ENCODE measurements around the gene ACP2.

Gene ACP2

DNA sequence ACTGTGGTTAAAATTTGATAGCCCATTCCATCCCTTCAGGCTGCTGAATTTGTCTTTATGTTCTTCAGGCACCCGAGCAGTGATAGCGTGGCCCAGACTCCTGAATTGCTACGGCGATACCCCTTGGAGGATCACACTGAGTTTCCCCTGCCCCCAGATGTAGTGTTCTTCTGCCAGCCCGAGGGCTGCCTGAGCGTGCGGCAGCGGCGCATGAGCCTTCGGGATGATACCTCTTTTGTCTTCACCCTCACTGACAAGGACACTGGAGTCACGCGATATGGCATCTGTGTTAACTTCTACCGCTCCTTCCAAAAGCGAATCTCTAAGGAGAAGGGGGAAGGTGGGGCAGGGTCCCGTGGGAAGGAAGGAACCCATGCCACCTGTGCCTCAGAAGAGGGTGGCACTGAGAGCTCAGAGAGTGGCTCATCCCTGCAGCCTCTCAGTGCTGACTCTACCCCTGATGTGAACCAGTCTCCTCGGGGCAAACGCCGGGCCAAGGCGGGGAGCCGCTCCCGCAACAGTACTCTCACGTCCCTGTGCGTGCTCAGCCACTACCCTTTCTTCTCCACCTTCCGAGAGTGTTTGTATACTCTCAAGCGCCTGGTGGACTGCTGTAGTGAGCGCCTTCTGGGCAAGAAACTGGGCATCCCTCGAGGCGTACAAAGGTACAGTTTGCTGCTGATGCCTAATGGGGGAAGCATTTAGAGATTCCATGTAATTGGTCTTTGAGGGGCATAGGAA lies 26.1 kb upstream of the ACP2 start:
- ATAC-seq (replicated peaks) (no peak), DNase-seq (no peak)
- no peaks in the 10 kb centered on the region for H3K27me3 Mint-ChIP-seq
- H3K36me3 Mint-ChIP-seq (ENCODE audit: insufficient read depth): peaks cover 59% of the 10 kb centered on the region
- H3K27ac Mint-ChIP-seq: no peak overlapping the region
- H3K4me1 Mint-ChIP-seq (ENCODE audit: low read depth in 2 of 2): peaks cover 25 to 29% of the 10 kb centered on the region in 2 donors
- no peaks in the 10 kb centered on the region for H3K9me3 Mint-ChIP-seq
- no peak overlapping the region for H3K4me3 Mint-ChIP-seq

DNA sequence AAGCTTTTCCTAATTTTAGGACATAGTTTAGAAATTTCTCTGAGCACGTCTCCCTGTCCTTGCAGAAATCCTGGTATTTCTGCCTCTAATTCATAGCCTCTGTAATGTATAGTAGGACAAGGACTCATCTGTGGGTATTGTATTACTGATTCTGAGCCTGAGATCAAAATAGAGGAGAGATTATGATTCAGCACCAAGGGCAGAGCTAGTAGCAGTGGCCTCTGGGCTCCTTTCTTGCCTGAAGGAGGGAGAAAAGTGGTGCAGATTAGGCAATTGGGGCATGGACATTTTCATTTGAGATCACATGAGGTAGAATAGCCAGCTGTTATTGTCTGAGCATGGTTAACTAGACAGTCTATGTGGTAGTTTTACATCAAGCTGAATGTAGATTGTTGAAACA lies 24.1 kb upstream of the ACP2 start:
- Mint-ChIP-seq H3K27ac (peak overlapping the region in 1 of 2 donors; percentile 92), H3K9me3 (no peaks in the 10 kb centered on the region), H3K27me3 (no peaks in the 10 kb centered on the region), H3K4me3 (peak overlapping the region in 1 of 2 donors; percentile 79), H3K4me1 (ENCODE audit: low read depth in 2 of 2) (peaks cover 38 to 42% of the 10 kb centered on the region in 2 donors), H3K36me3 (ENCODE audit: insufficient read depth) (peaks cover 45% of the 10 kb centered on the region)
- DNase-seq (no peak), ATAC-seq (replicated peaks) (no peak)

DNA sequence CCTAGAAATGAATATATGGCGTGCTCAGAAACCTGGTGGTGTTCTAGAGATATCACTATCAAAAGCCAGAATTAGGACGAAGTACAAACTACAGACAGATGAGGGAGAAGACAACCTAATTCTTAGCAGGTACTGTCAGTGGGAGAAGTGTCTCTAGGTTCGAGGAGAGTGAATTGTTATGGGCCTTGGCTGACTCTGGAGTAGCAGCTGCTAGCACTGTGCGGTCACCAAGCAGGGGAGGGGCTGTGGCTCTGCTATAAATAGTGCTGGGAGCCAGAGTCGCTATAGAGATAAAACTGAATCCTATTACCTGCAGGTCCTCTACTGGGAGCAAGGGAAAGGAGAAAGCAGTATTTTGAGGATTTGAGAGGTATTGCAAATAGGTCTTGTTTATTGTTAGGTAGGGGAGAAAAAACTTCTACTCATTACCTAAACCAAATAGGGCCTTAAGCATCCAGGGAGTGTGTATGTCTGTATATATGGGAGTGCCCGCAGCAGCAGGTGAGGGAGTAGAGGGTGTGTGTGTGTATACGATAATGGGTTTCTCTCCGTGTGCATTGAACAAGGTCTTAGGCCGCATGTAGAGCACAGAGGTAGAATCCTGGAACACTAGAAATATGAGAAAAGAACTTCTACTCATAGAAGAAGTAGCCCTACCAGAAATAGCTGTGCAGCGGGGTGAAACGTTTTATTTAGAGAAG lies 23.5 kb upstream of the ACP2 start:
- DNase-seq (no peak), ATAC-seq (replicated peaks) (no peak)
- H3K27ac Mint-ChIP-seq: peak overlapping the region; percentile 86 to 92
- peak overlapping the region; percentile 79 to 89 for H3K4me3 Mint-ChIP-seq
- H3K36me3 Mint-ChIP-seq (ENCODE audit: insufficient read depth): peaks cover 40% of the 10 kb centered on the region
- H3K4me1 Mint-ChIP-seq (ENCODE audit: low read depth in 2 of 2): peaks cover 38 to 42% of the 10 kb centered on the region in 2 donors
- no peaks in the 10 kb centered on the region for H3K9me3 Mint-ChIP-seq
- no peaks in the 10 kb centered on the region for H3K27me3 Mint-ChIP-seq

DNA sequence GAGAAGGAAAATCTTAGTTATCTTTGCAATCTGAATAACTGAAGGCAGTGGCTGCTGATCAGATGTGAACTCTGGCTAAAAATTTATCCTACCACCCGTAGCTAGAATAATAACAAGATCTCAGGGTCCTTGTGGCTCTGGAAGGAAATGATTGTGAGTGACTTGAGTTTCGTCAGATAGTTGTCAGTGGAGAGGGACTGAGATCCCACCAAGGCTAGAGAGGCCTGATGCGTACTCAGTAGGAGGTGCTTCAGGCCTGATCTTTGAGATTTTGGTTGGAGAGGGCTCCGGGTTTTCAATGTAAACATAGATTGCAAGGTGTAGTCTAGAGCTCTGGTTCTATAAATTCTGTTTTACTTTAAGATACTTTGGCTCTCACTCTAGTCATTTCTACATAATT lies 22.7 kb upstream of the ACP2 start:
- Mint-ChIP-seq H3K9me3 (no peaks in the 10 kb centered on the region), H3K36me3 (ENCODE audit: insufficient read depth) (peaks cover 33% of the 10 kb centered on the region), H3K27me3 (no peaks in the 10 kb centered on the region), H3K27ac (peak overlapping the region; percentile 86 to 92), H3K4me1 (ENCODE audit: low read depth in 2 of 2) (peaks cover 38 to 42% of the 10 kb centered on the region in 2 donors), H3K4me3 (peak overlapping the region; percentile 79 to 89)
- ATAC-seq (replicated peaks) (no peak), DNase-seq (no peak)

DNA sequence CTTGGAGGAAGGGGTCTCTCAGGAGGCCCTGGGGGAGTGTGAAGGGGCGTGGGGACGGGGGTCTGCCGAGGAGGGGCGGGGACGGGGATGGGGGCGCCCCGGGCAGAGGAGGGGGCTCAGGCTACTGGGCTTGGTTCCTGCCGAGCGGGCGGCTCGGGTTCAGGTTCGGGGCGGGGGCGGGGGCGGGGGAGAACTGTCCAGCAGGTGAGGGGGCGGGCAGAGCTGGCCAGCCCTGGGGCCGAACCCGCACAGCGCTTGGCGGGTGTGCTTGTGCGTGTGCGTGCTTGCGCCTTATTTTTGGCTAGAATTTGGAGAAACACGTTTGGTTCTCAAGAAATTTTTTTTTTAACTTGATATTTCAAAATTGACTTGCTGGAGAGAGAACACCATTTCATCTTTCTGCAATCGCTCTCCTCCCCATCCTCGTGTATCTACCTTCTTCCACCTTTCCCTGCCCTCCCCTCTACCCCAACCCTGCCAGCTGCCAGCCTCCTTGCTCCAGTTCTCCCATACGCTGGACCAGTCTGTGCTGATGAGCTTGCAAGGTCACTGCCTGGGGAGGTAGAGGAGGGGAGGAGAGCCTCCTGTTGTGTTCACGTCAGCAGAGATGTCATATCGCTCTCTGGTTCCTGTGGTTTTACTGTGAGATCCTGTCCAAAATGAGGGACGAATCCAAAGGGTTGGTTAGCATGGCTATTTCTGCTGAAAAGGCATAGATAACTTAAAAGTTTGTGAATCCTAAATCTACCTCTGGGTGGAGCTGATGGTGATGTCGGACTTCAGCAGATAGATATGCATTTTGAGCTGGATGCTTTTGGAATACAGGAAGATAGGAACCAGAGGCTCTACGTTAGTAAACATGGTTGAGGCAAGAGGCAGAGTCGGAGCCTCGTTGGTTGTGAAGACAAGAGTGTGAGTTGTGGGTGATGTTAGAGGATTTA lies 22.0 kb upstream of the ACP2 start:
- ATAC-seq (replicated peaks) (peak; percentile 28), DNase-seq (peak; percentile 33 to 48 (median 36))
- H3K9me3 Mint-ChIP-seq: no peaks in the 10 kb centered on the region
- peak overlapping the region; percentile 79 to 89 for H3K4me3 Mint-ChIP-seq
- H3K27ac Mint-ChIP-seq: peak overlapping the region; percentile 86 to 92
- peaks cover 38 to 42% of the 10 kb centered on the region in 2 donors for H3K4me1 Mint-ChIP-seq (ENCODE audit: low read depth in 2 of 2)
- H3K27me3 Mint-ChIP-seq: no peaks in the 10 kb centered on the region
- peaks cover 28% of the 10 kb centered on the region for H3K36me3 Mint-ChIP-seq (ENCODE audit: insufficient read depth)

DNA sequence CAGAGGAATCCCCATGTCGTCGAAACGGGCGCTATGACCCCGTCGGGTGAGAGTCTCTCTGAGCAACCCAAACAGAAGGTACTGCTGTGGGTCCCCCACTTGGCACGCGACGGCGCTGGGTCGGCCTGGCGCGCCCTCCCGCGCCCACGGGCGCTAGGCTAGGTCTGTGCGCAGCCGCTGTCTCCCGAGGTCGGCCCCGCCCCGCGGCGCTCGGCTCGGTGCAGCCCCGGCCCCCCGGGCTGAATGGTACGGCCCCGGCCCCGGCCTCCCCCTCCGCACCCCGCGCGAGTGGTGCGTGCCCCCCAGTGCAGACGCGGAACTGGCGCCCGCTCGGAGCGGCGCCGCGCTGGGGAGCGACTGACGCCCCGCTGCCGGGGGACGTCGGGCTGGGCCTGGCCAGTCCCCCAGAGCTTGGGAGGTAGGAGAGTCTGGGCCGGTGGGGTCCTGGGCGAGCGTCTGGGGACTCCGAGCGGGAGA lies 21.3 kb upstream of the ACP2 start, which contains the start of gene MADD:
Gene MADD, plus strand, starts transcription at position 305 of the 477 bp plus-strand sequence.
- DNase-seq (peak; percentile 89 to 91 (median 89)), ATAC-seq (replicated peaks) (peak; percentile 78)
- H3K9me3 Mint-ChIP-seq: no peaks in the 10 kb centered on the region
- peak within 1 kb of the TSS; percentile 79 to 89 for H3K4me3 Mint-ChIP-seq
- no peaks in the 10 kb centered on the region for H3K27me3 Mint-ChIP-seq
- H3K36me3 Mint-ChIP-seq (ENCODE audit: insufficient read depth): peaks cover 22% of the 10 kb centered on the region
- H3K4me1 Mint-ChIP-seq (ENCODE audit: low read depth in 2 of 2): peaks cover 38 to 42% of the 10 kb centered on the region in 2 donors
- H3K27ac Mint-ChIP-seq: peak within 1 kb of the TSS; percentile 86 to 92

DNA sequence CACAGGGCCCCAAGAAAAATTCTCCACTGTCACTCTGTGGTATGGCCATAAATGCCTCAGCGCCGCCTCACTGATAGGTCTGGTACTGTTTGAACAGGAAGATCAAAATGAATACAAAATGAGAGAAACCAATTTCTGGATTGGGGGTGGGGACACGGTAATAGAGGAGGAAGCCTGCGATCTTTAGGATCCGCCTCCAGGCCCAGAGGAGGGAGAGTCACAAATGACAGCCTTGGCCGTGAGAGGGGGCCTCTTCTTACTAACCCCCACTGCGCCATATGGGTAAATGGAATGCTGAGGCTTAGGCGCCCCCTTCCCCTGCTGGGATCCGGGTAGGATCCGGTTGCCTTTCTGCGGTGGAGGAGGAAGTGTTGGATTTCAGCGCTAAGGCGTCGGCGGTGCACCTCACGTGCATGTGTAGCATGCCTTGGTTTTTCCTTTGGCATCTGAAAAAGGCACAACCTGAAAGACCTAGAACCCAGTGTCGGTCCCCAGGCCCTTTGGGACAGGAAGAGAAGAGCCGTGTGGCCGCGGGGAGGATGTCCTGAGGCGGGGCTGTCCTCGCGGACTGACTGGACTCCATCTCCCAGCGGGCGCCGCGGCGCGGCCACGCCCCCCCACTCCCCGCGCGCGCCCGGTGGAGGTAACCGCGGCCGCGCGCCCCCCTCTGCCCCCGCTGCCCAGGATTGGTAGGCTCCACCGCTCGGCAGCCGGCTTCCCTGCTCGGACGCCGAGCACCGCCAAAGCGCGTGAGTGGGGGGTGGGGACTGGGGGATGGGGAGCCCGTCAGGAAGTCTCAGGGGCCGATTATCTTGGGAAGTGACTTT lies 20.6 kb upstream of the ACP2 start:
- no peaks in the 10 kb centered on the region for H3K9me3 Mint-ChIP-seq
- H3K36me3 Mint-ChIP-seq (ENCODE audit: insufficient read depth): peaks cover 17% of the 10 kb centered on the region
- peak overlapping the region; percentile 79 to 89 for H3K4me3 Mint-ChIP-seq
- no peaks in the 10 kb centered on the region for H3K27me3 Mint-ChIP-seq
- H3K4me1 Mint-ChIP-seq (ENCODE audit: low read depth in 2 of 2): peaks cover 34 to 37% of the 10 kb centered on the region in 2 donors
- ATAC-seq (replicated peaks) (peak; percentile 64), DNase-seq (peak; percentile 76 to 77 (median 76))
- H3K27ac Mint-ChIP-seq: peak overlapping the region; percentile 86 to 92

DNA sequence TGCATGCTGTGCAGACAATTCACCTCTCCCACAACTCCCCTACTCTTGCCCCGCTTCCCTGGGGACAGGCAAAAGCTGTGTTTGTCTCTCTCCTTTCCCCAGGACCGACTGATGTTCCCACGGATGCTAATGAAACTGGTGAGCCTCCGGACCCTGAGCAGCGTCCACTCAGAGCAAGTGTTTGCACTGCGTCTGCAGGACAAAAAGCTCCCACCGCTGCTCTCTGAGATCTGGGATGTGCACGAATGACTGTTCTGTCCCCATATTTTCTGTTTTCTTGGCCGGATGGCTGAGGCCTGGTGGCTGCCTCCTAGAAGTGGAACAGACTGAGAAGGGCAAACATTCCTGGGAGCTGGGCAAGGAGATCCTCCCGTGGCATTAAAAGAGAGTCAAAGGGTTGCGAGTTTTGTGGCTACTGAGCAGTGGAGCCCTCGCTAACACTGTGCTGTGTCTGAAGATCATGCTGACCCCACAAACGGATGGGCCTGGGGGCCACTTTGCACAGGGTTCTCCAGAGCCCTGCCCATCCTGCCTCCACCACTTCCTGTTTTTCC lies 19.9 kb upstream of the ACP2 start:
- H3K9me3 Mint-ChIP-seq: no peaks in the 10 kb centered on the region
- peaks cover 15% of the 10 kb centered on the region for H3K36me3 Mint-ChIP-seq (ENCODE audit: insufficient read depth)
- H3K27ac Mint-ChIP-seq: peak overlapping the region; percentile 86 to 92
- peak overlapping the region; percentile 79 to 89 for H3K4me3 Mint-ChIP-seq
- peaks cover 34 to 37% of the 10 kb centered on the region in 2 donors for H3K4me1 Mint-ChIP-seq (ENCODE audit: low read depth in 2 of 2)
- DNase-seq: no peak
- no peak for ATAC-seq (replicated peaks)
- H3K27me3 Mint-ChIP-seq: no peaks in the 10 kb centered on the region

DNA sequence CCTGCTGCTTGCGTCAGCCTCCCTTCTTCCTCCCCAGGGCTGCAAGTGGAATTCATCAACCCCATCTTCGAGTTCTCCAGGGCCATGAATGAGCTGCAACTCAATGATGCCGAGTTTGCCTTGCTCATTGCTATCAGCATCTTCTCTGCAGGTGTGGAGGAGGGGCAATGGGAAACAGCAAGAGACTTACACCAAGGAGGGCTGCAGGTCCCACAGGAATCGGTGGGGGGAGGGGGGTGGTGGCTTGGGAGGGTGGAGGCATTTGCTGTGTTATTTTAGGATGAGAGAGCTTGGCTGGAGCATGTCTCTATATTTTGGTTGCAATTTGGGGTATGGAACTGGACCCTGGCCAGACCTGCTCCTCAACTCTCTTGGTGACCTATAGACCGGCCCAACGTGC lies 19.3 kb upstream of the ACP2 start:
- peak overlapping the region in 1 of 2 donors; percentile 89 for H3K4me3 Mint-ChIP-seq
- no peak for DNase-seq
- H3K36me3 Mint-ChIP-seq (ENCODE audit: insufficient read depth): peaks cover 11% of the 10 kb centered on the region
- no peak for ATAC-seq (replicated peaks)
- no peaks in the 10 kb centered on the region for H3K27me3 Mint-ChIP-seq
- H3K4me1 Mint-ChIP-seq (ENCODE audit: low read depth in 2 of 2): peaks cover 31 to 34% of the 10 kb centered on the region in 2 donors
- no peaks in the 10 kb centered on the region for H3K9me3 Mint-ChIP-seq
- no peak overlapping the region for H3K27ac Mint-ChIP-seq

DNA sequence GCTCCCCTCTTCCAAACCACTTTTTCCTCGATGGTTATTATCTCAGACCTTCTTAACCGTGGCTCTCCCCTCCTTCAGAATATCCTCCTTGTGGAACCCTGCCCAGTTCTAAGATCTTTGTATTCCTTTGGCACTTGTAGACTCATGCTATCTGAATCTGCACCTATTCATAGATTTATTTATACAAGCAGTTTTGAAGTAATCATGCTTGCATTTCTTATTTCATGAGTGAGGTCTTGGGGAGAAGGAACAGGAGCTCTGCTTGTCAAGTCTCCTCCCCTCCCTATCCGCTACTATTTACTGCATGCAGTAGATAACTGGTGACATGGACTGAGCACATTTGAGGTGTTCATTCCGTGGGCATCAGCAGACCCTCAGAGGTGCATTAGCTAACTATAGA lies 15.9 kb upstream of the ACP2 start:
- Mint-ChIP-seq H3K27me3 (no peaks in the 10 kb centered on the region), H3K4me1 (ENCODE audit: low read depth in 2 of 2) (peaks cover 13% of the 10 kb centered on the region in 2 donors), H3K36me3 (ENCODE audit: insufficient read depth) (peaks cover 6% of the 10 kb centered on the region), H3K4me3 (peak overlapping the region in 1 of 2 donors; percentile 18), H3K27ac (peak overlapping the region in 1 of 2 donors; percentile 22), H3K9me3 (no peaks in the 10 kb centered on the region)
- no peak for ATAC-seq (replicated peaks)
- DNase-seq: no peak

DNA sequence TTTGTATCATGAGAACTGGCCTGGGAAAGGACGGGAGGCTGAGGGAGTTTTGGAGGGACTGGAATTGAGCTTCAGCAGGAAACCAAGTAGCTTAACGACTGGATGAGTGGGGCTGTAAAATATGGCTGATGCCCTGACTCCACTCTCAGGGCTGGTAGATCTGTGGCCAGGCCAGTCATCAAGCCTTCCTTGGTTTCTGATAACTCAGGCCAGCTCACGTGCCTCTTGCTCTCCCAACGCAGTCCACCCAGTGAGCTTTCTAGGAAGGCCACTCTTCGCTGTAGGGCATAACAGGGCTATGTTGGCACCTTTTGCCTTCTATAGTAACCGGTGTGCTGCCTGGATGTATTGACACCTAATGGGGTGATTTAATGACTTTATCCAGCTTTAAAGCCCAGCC lies 15.5 kb upstream of the ACP2 start:
- H3K27ac Mint-ChIP-seq: no peak overlapping the region
- peaks cover 11% of the 10 kb centered on the region in 2 donors for H3K4me1 Mint-ChIP-seq (ENCODE audit: low read depth in 2 of 2)
- H3K36me3 Mint-ChIP-seq (ENCODE audit: insufficient read depth): peaks cover 4% of the 10 kb centered on the region
- DNase-seq: no peak
- peak overlapping the region in 1 of 2 donors; percentile 18 for H3K4me3 Mint-ChIP-seq
- no peak for ATAC-seq (replicated peaks)
- no peaks in the 10 kb centered on the region for H3K9me3 Mint-ChIP-seq
- H3K27me3 Mint-ChIP-seq: no peaks in the 10 kb centered on the region

DNA sequence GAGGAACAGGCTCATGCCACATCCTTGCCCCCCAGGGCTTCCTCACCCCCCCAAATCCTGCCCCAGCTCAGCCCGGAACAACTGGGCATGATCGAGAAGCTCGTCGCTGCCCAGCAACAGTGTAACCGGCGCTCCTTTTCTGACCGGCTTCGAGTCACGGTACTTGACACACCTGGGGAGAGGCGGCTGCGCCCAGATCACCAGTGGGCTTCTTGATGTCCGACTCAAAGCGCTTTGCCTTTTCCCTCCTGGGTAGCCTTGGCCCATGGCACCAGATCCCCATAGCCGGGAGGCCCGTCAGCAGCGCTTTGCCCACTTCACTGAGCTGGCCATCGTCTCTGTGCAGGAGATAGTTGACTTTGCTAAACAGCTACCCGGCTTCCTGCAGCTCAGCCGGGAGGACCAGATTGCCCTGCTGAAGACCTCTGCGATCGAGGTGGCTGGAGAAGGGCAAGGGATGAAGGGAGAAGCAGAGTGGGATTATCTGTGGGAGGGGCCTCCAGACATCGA lies 12.7 kb upstream of the ACP2 start:
- Mint-ChIP-seq H3K36me3 (ENCODE audit: insufficient read depth) (no peaks in the 10 kb centered on the region), H3K4me3 (no peak overlapping the region), H3K9me3 (no peaks in the 10 kb centered on the region), H3K27me3 (no peaks in the 10 kb centered on the region), H3K4me1 (ENCODE audit: low read depth in 2 of 2) (peaks cover 0 to 4% of the 10 kb centered on the region in 2 donors), H3K27ac (no peak overlapping the region)
- DNase-seq (no peak), ATAC-seq (replicated peaks) (no peak)
